Peyer's patch (tissue), 4 donors: ENCODE data around the gene CCNB1. TPM values are rescaled to one million over a fixed set of nuclear protein-coding genes. Genes with fewer than 3 reads are reported as not detected.
A peak's percentile ranks its signal among the peaks of the same experiment; 100 is the strongest.
"Not testable (repeated sequence)": the region's sequence is repeated elsewhere in the genome, so short reads cannot be mapped to it uniquely, and the experiment has no call there.

Source experiments
- DNase-seq, 3 donors: peaks; one replicate each; pipeline ENCODE4 v3.0.0-alpha.2; 2017 to 2019
- H3K27ac ChIP-seq, 4 donors: fragments of 200-600 bp; sonication (generic); one replicate each; pipeline ENCODE4 v1.5.1; 2016 to 2019
- H3K27me3 ChIP-seq, 2 donors: fragments of 200-600 bp; sonication (generic); one replicate each; pipeline ENCODE4 v1.5.1; 2019
- H3K36me3 ChIP-seq, 3 donors: fragments of 200-600 bp; sonication (generic); one replicate each; pipeline ENCODE4 v1.5.1; 2016 to 2019
- H3K4me1 ChIP-seq, 4 donors: fragments of 200-600 bp; sonication (generic); one replicate each; pipeline ENCODE4 v1.5.1; 2016 to 2019
- H3K4me3 ChIP-seq, 4 donors: fragments of 200-600 bp; sonication (generic); 1 replicate in 3 of 4; 2 replicates in 1 of 4; pipeline ENCODE4 v1.5.1; 2016 to 2019; ENCODE audit warnings: mild to moderate bottlenecking in 1 of 4
- H3K9me3 ChIP-seq, 4 donors: fragments of 200-600 bp; sonication (generic); one replicate each; pipeline ENCODE4 v1.5.1; 2016 to 2019; ENCODE audit warnings: mild to moderate bottlenecking in 1 of 4
- CTCF ChIP-seq, 6 experiments: fragments of 450-650 bp in 4 of 6; fragments of 200-600 bp in 2 of 6; sonication (generic) in 1 of 6; IDR thresholded peaks; one replicate each; pipeline ENCODE4 v1.5.1; 2017 to 2019; ENCODE audit warnings: antibody characterized with exemption in 6 of 6, mild to moderate bottlenecking in 3 of 6, moderate library complexity in 1 of 6
- POLR2A ChIP-seq, 2 donors: fragments of 450-650 bp; IDR thresholded peaks; one replicate each; pipeline ENCODE4 v1.5.1; 2017; ENCODE audit warnings: antibody characterized with exemption in 2 of 2, mild to moderate bottlenecking in 2 of 2, moderate library complexity in 2 of 2
- total RNA-seq, 4 donors: library from RNA; depleted of rRNA; stranded (reverse); fragments of >200 nt; gene quantifications; one replicate each; pipeline ENCODE4 v1.1.0, GENCODE V29; 2016

Gene CCNB1
- total RNA-seq, 4 donors from 2014 or later = 8.1 to 22.3 (median 11.2) TPM

GRCh38 chr5:69136293-69136692, 30.7 kb upstream of the CCNB1 start:
- H3K4me3 ChIP-seq = no peak overlapping the region
- TF ChIP-seq CTCF (IDR thresholded peaks at IDR 0.05) = no peak
- no peak for TF ChIP-seq POLR2A (IDR thresholded peaks at IDR 0.05)
- no peaks in the 10 kb centered on the region for H3K4me1 ChIP-seq
- no peaks in the 10 kb centered on the region for H3K27me3 ChIP-seq
- DNase-seq = peak in 1 of 3 donors; percentile 36
- no peaks in the 10 kb centered on the region for H3K9me3 ChIP-seq
- peaks cover 0 to 1% (median 0%) of the 10 kb centered on the region in 3 donors for H3K36me3 ChIP-seq
- H3K27ac ChIP-seq = no peak overlapping the region

- H3K36me3 ChIP-seq, DNase-seq, H3K4me3 ChIP-seq, H3K9me3 ChIP-seq, H3K27me3 ChIP-seq, H3K4me1 ChIP-seq, H3K27ac ChIP-seq: not testable (repeated sequence)
Observed at GRCh38 chr5:69137208-69137607, 29.7 kb upstream of the CCNB1 start.

- Histone ChIP-seq H3K4me3 (no peak overlapping the region), H3K36me3 (no peaks in the 10 kb centered on the region), H3K27ac (no peak overlapping the region), H3K4me1 (no peaks in the 10 kb centered on the region), H3K27me3 (no peaks in the 10 kb centered on the region), H3K9me3 (no peaks in the 10 kb centered on the region)
- no peak for DNase-seq
- no peak for TF ChIP-seq CTCF (IDR thresholded peaks at IDR 0.05)
- no peak for TF ChIP-seq POLR2A (IDR thresholded peaks at IDR 0.05)
Observed at GRCh38 chr5:69137807-69138206, 29.1 kb upstream of the CCNB1 start.

- no peak for DNase-seq
Observed at GRCh38 chr5:69138766-69139165, 28.2 kb upstream of the CCNB1 start.

GRCh38 chr5:69140239-69140638, 26.7 kb upstream of the CCNB1 start:
- H3K4me1 ChIP-seq, H3K9me3 ChIP-seq, DNase-seq, H3K36me3 ChIP-seq, H3K27me3 ChIP-seq, H3K4me3 ChIP-seq, H3K27ac ChIP-seq: not testable (repeated sequence)

More at GRCh38 chr5:69138766-69139165, 28.2 kb upstream of the CCNB1 start:
- Histone ChIP-seq H3K27me3 (no peaks in the 10 kb centered on the region), H3K36me3 (no peaks in the 10 kb centered on the region), H3K4me3 (no peak overlapping the region), H3K27ac (no peak overlapping the region), H3K9me3 (no peaks in the 10 kb centered on the region), H3K4me1 (no peaks in the 10 kb centered on the region)
- TF ChIP-seq POLR2A (IDR thresholded peaks at IDR 0.05) (no peak), CTCF (IDR thresholded peaks at IDR 0.05) (no peak)

- no peak for TF ChIP-seq POLR2A (IDR thresholded peaks at IDR 0.05)
- no peak for TF ChIP-seq CTCF (IDR thresholded peaks at IDR 0.05)
- Histone ChIP-seq H3K36me3 (no peaks in the 10 kb centered on the region), H3K4me3 (no peak overlapping the region), H3K27me3 (no peaks in the 10 kb centered on the region), H3K9me3 (no peaks in the 10 kb centered on the region), H3K4me1 (no peaks in the 10 kb centered on the region), H3K27ac (no peak overlapping the region)
- no peak for DNase-seq
Observed at GRCh38 chr5:69140827-69141226, 26.1 kb upstream of the CCNB1 start.

- not testable (repeated sequence) for H3K27me3 ChIP-seq, H3K9me3 ChIP-seq, H3K4me1 ChIP-seq, H3K4me3 ChIP-seq, H3K27ac ChIP-seq, DNase-seq, H3K36me3 ChIP-seq
Observed at GRCh38 chr5:69148576-69148975, 18.4 kb upstream of the CCNB1 start.
